Subcutaneous adipose tissue (tissue), 4 donors: ENCODE measurements around the gene ATP6V0A4. TPM values are rescaled to one million over a fixed set of nuclear protein-coding genes. Genes with fewer than 3 reads are reported as not detected.

Experiments used
- CTCF ChIP-seq: fragments of 450-650 bp; IDR thresholded peaks from one replicate; pipeline ENCODE4 v1.5.1; 2016; ENCODE audit warnings: low read depth, mild to moderate bottlenecking, control low read depth, antibody characterized with exemption, moderate library complexity
- total RNA-seq, 4 donors: library from RNA; depleted of rRNA; stranded (reverse); fragments of >200 nt; gene quantifications; one replicate each; pipeline ENCODE4 v1.1.0, GENCODE V29; 2016

The ATP6V0A4 gene
- total RNA-seq, 4 donors from 2014 or later = not detected

- TF ChIP-seq CTCF = no peak
These were observed 84.8 kb downstream of the ATP6V0A4 start for GRCh38 chr7:138713191-138713590.

- no peak for TF ChIP-seq CTCF
These were observed 85.3 kb downstream of the ATP6V0A4 start for GRCh38 chr7:138712652-138713051.

GRCh38 chr7:138710536-138711385, 87.2 kb downstream of the ATP6V0A4 start:
- no peak for TF ChIP-seq CTCF

- no peak for TF ChIP-seq CTCF
These were observed 92.8 kb downstream of the ATP6V0A4 start for GRCh38 chr7:138705167-138705566.

DNA sequence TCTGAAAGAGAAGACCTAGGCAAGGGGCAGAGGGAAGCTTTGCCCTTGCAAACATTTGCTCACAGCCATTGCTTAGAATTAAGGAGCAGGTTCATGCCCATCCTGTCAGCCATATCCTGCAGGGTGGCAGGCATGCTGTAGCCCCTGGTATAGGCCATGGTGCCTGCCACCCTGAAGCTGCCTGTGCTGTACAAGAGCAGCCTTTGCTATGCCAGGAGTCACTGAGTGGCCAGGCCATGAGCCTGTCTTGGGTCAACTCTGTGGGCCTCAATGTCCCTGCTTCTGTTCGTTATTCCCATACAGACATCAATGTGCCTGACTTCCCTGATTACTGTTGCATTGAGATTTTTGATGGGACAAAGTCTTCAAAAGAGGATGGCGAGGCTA, 96.5 kb downstream of the ATP6V0A4 start:
- no peak for TF ChIP-seq CTCF

DNA sequence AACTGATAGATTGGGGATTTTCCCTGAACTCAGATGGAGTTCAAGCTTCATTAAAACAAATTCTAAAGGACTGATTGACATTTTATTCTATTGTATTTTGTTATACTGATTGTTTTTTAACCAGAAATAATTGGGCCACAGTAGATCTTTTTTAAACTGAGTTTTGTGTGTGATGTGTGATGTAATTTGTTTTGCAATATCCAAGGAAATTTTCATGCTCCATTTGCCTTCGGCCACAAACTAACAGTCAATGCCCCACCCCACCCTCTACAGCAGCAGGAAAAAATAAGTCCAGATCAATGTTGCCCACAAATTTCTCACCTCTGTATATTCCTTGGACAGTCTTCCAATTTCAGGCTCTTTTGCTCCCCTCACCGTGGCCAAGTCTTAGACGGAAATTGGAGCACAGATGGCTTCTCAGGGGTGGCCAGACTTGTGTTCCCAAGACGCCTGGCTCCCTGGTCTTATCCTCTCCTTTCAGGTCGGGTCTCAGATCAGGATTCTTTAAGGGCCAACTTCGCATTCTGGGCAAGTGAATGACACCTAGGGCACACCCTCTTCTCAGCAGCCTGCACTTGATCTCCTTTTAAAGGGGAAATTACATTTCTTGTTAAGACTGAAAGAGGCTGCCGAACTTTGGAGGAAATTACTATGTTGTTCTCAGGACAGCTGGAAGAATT, 97.0 kb downstream of the ATP6V0A4 start, which contains the start of gene SVOPL:
TSS of gene SVOPL (minus strand) at position 506 of the 680 bp plus-strand sequence. CDS start 22,317 bp downstream, outside the sequence.
- TF ChIP-seq CTCF = no peak

GRCh38 chr7:138699661-138700060, 98.3 kb downstream of the ATP6V0A4 start:
- TF ChIP-seq CTCF = no peak
